GM21786 (cell line): ENCODE measurements around the gene BRMS1.
"Not testable (repeated sequence)": the region's sequence is repeated elsewhere in the genome, so short reads cannot be mapped to it uniquely, and the experiment has no call there.

Source experiments
- ATAC-seq: cut with Tn5 transposase; IDR thresholded peaks from one replicate; pipeline ENCODE4 v1.9.1; 2021; ENCODE audit not compliant: unreplicated experiment

The BRMS1 gene

GRCh38 chr11:66363805-66364535 is 19.1 kb upstream of the BRMS1 start:
- ATAC-seq: no peak

- no peak for ATAC-seq
These were observed 18.3 kb upstream of the BRMS1 start for GRCh38 chr11:66363187-66363601.

- no peak for ATAC-seq
These were observed 17.7 kb upstream of the BRMS1 start for GRCh38 chr11:66362481-66363147.

DNA sequence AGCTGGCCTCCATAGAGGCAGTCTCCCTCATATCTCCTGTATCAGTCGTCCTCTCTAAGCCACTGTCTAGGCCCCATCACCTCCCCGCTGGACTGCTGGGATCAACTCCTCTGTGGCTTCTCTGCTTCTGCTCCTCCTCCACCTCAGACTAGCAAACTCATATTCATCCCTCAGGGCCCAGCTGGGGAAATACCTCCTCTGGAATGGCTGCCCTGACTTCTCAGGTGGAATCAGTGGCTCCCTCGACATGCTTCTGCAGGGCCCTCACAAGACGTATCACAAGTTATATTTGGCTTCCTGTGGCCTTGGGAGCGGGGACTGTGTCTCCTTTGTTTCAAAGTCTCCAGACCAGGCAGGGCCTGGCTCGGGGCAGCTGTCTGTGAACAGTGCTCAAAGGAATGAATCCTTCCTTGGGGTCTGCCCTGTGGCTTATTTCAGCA is 16.6 kb upstream of the BRMS1 start:
- ATAC-seq: no peak

- ATAC-seq: no peak
These were observed 15.6 kb upstream of the BRMS1 start for GRCh38 chr11:66360406-66361073.

DNA sequence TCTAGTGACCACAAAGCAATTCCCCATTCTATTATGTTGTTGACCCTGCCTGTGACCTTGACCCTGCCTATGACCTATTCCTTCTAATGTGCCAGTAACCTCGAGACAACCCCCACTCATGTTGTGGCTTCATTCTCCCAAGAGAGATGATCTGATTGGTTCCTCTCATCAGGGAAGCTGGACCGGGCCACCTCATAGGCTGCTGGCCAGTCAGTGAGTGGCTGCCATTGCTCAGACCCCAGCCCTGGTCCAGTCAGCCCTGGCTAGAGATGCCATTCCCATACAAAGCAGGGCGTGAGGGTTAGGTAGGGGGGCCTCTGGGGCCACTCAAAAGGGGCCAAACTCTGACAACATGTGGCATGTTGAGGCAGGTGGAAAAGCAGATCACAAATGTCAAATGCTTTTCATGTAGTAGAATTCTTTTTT is 14.8 kb upstream of the BRMS1 start:
- no peak for ATAC-seq

DNA sequence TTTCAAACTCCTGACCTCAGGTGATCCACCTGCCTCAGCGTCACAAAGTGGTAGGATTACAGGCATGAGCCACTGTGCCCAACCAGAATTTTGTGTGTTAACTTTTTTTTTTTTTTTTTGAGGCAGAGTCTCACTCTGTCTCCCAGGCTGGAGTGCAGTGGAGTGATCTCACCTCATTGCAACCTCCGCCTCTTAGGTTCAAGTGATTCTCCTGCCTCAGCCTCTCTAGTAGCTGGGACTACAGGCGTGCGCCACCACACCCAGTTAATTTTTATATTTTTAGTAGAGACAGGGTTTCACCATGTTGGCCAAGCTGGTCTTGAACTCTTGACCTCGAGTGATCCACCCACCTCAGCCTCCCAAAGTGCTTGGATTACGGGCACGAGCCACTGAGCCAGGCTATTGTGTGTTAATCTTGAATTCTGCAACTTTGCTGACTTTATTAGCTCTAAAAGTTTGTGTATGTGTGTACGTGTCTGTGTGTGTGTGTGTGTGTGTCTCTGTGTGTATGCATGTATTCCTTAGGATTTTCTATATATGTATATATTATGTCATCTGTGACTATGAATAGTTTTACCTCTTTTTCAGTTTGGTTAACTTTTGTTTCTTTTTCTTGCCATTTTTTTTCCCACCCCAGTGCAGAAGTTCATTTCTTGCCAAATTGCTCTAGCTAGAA is 5.8 kb upstream of the BRMS1 start:
- ATAC-seq: not testable (repeated sequence)

GRCh38 chr11:66349084-66349386 is 4.1 kb upstream of the BRMS1 start:
- ATAC-seq: no peak

DNA sequence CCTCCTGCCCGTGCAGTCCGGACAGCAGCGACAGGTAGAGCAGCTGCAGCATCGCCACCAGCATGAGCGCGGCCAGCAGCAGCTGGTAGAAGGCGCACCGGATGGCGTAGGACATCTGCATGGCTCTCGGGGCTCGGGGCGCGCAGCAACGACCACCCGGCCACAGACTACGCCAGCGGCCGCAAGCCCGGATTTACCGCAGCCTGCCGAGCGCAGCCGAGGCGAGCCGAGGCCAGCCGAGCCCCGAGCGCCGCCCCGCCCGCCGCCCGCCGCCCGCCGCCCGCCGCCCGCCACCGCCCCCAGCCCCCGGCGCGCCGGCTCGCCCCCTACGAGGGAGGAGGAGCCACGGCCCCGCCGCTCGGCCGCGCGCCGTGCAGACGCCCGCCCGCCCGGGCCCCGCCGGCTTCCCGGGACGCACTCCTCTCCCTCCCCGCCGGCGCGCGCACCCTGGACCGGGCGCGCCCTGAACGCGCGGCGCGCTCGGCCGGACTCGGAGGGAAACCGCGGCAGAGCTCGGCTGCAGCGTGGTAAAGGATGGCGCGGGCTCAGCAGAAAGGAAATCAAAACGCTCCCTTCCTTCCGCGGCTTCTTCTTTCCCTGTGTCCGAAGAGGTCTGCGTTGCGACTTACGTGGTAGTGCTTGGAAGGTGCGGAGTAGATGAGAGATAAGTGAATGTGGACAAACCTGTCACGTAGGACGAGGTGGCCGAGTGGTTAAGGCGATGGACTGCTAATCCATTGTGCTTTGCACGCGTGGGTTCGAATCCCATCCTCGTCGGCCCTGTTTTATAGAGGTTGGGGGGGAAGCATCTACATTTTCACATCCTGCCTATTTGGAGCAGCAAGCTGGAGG is 2.7 kb upstream of the BRMS1 start, which contains the start of gene B4GAT1:
B4GAT1 (minus strand) TSS at position 205 of the 852 bp plus-strand sequence; CDS start at position 121, 84 bp downstream.
- ATAC-seq: no peak

- no peak for ATAC-seq
These were observed 1.8 kb upstream of the BRMS1 start for GRCh38 chr11:66346476-66347424.

GRCh38 chr11:66345316-66345649 is 379 bp upstream of the BRMS1 start:
- ATAC-seq: no peak

- ATAC-seq: no peak
These were observed 1.7 kb downstream of the BRMS1 start for GRCh38 chr11:66343176-66343575.

DNA sequence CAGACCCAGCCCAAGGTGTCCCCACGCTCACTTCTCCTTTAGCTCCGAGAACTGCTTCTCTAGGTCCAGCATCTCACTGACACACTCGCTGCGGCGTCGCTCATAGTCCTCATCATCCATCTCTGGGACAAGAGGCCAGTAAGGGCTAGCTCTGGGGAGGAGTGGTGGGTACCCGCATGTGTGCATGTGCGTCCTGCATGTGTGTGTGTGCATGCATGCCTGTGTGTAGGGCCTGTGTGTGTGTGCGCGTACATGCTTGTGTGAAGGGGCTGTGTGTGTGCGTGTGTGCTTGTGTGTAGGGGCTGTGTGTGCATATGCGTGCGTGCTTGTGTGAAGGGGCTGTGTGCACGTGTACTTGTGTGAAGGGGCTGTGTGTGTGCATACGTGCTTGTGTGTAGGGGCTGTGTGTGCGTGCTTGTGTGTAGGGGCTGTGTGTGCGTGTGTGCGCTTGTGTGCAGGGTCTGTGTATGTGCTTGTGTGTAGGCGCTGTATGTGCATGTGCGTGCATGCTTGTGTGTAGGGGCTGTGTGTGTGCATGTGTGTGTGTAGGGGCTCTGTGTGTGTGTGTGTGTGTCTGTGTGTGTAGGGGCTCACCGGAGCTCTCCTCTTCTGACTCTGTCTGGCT is 3.3 kb downstream of the BRMS1 start:
- ATAC-seq: no peak

DNA sequence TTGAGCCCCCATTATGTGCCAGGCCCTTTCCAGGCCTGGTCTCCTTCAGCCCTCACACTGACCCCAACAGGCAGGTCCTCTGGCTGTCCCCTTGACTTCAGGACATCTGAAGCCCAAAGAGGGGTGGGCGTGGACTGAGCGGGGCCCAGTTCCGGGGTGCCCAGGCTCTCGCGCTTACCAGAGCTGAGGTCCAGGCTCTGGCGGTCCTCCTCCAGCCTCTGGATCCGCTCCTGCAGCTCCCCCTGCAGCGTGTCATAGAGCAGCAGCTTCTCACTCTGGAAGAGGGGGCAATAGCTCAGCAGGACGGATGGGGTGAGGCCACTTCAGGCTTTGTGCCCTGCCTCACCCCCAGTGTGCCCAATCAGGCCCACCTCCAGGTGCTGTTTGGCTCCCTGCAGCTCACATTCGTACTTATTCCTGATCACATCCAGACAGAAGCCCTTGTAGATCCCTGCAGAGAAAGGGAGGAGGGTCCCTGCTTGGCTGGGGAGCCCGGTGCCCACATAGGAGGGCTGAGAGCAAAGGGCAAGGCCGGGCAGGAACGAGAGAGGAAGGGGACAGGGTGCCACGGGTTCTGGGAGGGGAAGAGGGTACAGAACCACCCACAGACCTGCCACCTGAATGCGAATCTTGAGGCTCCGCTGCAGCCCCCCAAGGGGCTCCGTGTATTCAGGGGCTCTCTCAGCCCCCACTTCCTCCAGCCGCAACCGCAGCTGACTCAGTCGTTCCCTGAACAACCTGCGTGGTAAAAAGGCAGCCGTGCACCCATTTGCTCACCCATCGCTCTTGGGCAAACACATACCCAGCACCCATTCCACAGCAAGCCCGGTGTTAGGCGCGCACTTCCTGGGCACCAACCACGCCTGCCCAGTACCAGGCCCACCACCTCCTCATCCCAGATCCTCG is 4.1 kb downstream of the BRMS1 start:
- ATAC-seq: no peak

DNA sequence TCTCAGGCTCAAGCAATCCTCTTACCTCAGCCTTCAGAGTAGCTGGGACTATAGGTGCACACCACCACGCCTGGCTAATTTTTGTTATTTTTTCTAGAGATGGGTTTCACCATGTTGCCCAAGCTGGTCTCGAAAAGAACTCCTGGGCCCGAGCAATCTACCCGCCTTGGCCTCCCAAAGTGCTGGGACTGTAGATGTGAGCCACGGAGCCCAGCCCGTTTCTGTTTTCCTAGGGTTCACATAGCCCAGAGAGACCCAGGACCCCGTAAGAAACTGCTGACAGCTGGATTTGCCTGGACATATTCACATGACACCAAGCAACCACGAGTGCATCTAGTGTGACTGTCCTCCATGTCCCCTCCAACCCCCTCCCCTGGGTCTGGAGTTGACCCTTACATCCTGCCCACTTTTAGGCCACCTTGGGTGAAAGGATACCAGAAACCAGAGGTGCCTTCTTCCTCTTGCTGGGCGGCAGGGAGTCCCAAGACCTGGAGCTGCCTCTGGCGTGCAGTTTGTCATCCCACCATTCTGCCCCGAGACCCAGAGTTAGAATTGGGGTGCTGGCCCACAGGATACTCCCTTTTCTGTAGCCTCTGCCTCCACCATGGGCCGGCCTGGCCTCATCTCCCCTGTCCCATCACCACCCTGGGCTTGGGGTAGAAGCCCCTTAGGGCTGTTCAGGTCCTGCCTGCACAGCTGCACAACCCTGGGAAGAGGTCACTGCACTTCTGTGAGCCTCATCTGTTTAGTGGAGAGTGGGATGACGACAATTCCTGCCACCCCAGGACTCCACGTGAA is 5.0 kb downstream of the BRMS1 start:
- no peak for ATAC-seq

- ATAC-seq: no peak
These were observed 5.7 kb downstream of the BRMS1 start for GRCh38 chr11:66339162-66339675.
